HT1080 (cell line): Measurements from ENCODE around the gene TSSK2. TPM values are rescaled to one million over a fixed set of nuclear protein-coding genes. Genes with fewer than 3 reads are reported as not detected.
"Not testable (repeated sequence)": the region's sequence is repeated elsewhere in the genome, so short reads cannot be mapped to it uniquely, and the experiment has no call there.

Experiments used
- DNase-seq: peaks from one replicate; pipeline ENCODE4 v3.0.0-alpha.2; 2015; ENCODE audit warnings: low read depth
- polyA plus RNA-seq, 2 experiments: library from polyadenylated mRNA; depleted of rRNA; stranded (reverse); fragments of >200 nt; gene quantifications; 2 replicates each; pipeline ENCODE4 v1.2.3, GENCODE V29; 2015
- total RNA-seq: library from RNA; depleted of rRNA; stranded (reverse); fragments of >200 nt; shearing (Covaris generic); gene quantifications from 2 replicates; pipeline ENCODE4 v1.2.3, GENCODE V29; 2014; rRNA removed

Gene TSSK2
- not detected in 2 replicates for total RNA-seq
- polyA plus RNA-seq (2015; cell fraction: cytosol; rRNA removed) = not detected in 2 replicates
- polyA plus RNA-seq (2015; cell fraction: nucleus; rRNA removed) = not detected in 2 replicates

DNA sequence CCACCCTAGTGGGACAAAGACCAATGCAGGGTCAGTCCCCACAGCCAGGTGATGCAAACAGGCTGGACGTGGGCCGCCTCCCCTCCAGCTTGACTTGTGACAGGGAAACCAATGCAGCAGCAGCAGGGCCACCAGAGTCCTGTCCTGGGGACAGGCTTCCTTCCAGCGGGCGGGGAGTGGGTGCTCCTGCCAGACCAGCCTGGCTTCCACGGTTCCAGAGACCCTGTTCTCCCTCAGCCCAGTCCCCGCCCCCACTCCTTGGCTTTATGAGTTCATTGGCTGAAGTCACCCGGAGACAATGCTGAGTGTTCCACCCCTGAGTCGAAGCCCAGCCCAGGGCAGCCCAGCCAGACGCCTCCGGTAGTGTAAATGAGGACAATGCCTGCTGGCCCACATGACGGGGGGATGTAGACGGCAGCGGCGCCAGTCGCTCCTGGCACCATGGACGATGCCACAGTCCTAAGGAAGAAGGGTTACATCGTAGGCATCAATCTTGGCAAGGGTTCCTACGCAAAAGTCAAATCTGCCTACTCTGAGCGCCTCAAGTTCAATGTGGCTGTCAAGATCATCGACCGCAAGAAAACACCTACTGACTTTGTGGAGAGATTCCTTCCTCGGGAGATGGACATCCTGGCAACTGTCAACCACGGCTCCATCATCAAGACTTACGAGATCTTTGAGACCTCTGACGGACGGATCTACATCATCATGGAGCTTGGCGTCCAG, at the start of gene TSSK2:
TSS of gene TSSK2 (plus strand) at position 350 of the 726 bp plus-strand sequence. CDS start at position 442, 92 bp downstream.
- DNase-seq = no peak

DNA sequence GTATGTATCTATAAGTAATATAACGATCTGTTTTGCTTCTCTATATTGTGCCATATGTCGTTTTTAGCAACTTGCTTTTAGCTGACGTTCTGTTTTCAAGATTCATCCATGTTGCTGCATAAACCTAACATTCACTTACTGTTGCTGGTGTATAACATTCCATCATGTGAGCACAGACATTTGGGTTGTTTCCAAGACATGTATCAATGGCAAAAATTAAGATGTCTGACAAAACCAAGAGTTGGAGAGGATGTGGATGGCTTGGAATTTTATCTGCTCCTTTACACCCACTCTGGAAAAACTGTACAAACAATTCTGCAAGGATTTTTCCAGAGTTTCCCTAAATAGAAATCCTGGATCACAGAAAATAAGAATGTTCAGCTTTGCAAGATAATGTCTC, 49.8 kb upstream of the TSSK2 start:
- no peak for DNase-seq

DNA sequence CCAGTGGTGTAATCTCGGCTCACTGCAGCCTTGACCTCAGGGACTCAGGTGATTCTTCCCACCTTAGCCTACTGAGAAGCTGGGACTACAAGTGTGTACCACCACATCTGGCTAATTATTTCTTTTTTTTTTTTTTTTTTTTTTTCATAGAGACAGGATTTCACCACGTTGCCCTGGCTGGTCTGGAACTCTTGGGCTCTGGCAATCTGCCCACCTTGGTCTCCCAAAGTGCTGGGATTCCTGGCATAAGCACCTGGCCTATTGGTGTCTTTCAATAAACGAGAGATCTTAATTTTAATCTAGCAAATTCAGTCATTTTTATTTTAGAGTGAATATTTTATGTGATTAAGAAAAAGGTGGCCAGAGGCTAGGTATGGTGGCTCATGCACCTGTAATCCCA, 49.0 kb upstream of the TSSK2 start:
- DNase-seq = no peak

DNA sequence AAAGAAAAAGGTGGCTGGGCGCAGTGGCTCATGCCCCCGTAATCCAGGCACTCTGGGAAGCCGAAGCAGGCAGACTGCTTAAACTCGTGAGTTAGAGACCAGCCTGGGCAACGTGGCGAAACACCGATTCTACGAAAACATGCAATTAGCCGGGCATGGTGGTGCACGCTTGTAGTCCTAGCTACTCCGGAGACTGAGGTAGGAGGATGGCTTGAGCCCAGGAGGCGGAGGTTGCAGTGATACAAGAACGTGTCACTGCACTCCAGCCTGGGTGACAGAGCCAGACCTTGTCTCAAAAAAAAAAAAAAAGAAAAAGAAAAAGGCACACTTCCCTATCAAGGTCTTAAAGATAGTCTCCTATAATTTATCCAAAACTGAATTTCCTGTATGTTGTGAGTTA, 48.3 kb upstream of the TSSK2 start:
- DNase-seq = no peak

DNA sequence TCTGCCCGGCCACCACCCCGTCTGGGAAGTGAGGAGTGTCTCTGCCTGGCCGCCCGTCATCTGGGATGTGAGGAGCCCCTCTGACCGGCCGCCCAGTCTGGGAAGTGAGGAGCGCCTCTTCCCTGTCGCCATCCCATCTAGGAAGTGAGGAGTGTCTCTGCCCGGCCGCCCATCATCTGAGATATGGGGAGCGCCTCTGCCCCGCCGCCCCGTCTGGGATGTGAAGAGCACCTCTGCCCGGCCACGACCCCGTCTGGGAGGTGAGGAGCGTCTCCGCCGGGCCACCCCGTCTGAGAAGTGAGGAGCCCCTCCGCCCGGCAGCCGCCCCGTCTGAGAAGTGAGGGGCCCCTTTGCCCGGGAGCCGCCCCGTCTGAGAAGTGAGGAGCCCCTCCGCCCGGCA, 47.0 kb upstream of the TSSK2 start:
- not testable (repeated sequence) for DNase-seq

DNA sequence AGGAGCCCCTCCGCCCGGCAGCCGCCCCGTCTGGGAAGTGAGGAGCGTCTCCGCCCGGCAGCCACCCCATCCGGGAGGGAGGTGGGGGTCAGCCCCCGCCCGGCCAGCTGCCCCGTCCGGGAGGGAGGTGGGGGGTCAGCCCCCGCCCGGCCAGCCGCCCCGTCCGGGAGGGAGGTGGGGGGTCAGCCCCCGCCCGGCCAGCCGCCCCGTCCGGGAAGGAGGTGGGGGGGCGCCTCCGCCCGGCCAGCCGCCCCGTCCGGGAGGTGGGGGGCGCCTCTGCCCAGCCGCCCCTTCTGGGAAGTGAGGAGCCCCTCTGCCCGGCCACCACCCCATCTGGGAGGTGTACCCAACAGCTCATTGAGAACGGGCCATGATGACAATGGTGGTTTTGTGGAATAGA, 46.5 kb upstream of the TSSK2 start:
- DNase-seq = not testable (repeated sequence)

DNA sequence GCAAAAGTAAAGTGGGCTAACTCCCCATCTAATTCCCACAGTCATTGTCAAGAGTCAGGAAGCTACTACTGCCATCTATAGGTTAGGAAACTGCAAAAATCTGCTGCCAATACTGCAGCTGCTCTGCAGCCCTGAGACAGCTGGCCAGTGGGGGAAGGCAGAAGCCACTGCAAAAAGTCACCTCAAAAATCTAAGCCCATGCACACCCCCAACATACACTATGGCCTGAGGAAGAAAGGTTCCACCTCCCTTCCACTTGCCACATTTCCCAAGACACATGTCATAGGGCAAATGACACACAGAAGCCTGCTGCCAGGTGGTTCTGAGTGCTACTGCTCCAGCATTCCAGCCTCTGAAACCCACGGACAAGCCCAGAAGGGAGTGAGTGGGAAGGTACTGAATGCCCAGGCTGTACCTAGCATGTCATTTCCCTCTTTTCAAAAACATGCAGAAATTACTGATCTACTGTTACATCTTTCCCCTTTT, 45.8 kb upstream of the TSSK2 start:
- DNase-seq = peak; percentile 55

DNA sequence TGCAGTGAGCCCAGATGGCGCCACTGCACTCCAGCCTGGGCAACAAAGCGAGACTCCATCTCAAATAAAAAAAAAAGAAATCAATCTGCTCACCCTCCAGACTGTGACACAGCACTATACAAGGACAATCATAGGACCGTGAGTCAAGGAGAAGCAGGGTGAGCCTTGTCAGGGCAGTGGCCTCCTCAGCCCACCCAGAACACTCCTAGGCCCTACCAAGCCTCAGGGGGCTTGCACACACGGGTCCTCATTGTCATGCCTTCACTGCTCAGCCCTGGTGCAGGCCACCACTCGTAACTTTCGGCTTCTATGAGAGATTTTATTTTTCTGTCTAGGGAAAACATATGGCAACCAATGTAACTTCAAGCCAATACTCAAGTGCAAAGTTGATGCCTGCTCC, 44.7 kb upstream of the TSSK2 start:
- DNase-seq = peak; percentile 35

DNA sequence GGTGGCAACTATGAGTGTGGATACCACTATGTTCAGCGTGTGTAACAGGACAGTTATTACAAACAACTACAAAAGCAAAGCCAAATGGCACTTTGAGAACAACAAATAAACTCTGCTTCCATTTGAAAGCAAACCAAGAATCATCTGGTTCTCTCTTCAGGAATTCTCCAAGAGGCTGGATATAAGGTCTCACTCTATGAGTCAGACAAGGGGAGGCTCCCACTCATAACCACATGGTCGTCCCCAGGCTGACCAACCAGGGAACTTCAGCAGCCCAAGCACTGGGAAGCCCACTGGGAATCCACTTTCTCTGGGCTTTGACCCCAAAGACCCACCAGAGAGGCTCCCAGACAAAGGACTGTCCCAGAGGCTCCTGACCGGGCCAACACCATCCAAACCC, 44.2 kb upstream of the TSSK2 start:
- peak; percentile 48 for DNase-seq

DNA sequence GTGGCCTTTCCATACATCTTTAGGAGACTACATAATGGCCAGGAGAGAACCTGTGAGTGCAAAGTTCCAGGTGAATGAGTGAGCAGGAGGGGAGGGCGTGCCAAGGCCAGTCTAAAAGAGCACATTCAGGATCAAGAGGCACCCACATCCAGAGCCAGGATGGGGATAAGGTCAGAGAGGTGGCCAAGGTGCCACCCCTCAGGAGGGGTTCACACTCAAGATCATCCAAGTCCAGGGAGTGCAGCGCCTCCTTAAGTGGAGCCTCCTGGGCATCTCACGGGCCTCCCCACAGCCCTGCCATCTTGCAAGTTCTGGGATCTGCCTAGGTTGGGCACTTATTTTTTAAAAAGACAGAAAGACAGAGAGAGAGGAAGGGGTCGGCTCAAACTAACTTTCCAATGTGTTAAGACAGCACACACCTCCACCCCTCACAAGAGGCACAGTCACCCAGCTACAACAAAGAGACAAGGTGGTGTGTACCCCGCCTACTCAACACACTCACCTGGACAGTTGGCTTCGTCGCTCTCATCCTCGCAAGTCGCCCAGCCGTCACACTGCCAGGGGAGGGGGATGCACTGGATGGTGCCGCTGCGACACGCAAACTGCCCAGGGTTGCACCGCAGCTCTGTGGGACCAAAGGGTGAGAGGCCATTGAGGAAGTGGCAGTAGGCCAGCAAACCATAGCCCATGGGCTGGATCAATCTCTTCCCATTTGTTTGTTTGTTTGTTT, 42.1 kb upstream of the TSSK2 start:
- no peak for DNase-seq

DNA sequence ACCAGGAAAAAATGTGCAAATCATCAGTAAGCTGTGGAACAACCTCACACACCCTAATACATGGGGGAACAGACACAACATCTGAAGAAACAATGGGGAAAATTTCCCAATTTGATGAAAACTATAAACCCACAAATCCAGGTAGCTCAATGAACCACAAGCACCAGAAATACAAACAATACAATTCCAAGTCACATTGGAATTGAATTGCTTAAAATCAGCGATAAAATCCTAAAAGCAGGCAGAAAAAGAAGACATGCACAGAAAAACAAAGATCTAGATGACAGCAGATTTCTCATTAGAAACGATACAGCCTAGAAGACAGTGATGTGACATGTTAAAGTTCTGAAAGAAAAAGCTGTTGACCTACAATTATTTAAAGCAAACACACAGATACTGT, 40.9 kb upstream of the TSSK2 start:
- DNase-seq = no peak

DNA sequence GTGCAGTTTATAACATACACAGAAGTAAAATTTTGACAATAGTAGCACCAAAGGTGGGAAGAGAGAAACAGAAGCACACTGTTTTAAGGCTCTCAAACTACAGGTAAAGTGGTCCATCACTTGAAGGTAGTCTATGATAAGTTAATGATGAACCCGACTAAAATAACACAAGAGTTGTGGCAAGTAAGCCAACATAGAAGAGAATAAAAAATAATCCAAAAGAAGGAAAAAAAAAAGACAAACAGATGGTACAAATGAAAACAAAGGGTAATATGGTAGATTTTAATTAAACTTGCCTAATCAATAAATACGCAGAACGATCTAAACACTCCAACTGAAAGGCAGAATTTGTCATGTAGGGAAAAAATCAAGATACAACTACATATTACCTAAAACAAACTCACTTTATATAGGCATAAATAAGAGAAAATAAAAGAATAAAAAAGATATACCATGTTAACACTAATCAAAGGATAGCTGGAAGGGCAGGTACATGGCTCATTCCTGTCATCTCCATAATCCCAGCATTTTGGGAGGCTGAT, 40.5 kb upstream of the TSSK2 start:
- no peak for DNase-seq

DNA sequence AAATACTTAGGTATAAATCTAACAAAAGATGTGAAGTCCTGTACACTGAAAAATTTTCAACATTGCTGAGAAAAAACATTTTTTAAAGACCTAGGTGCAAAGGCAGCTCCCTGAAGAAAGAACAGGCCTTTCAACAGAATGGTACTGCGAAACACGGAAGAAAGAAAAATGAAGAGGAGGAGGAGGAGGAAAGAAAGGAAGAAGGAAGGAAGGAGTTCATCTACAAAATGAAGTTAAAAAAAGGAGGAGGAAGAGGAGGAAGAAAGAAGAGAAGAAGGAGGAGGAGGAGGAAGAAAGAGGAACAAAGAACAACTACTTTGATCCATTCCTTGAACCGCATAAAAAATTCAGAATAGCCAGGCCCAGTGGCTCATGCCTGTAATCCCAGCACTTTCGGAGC, 38.4 kb upstream of the TSSK2 start:
- DNase-seq = no peak

DNA sequence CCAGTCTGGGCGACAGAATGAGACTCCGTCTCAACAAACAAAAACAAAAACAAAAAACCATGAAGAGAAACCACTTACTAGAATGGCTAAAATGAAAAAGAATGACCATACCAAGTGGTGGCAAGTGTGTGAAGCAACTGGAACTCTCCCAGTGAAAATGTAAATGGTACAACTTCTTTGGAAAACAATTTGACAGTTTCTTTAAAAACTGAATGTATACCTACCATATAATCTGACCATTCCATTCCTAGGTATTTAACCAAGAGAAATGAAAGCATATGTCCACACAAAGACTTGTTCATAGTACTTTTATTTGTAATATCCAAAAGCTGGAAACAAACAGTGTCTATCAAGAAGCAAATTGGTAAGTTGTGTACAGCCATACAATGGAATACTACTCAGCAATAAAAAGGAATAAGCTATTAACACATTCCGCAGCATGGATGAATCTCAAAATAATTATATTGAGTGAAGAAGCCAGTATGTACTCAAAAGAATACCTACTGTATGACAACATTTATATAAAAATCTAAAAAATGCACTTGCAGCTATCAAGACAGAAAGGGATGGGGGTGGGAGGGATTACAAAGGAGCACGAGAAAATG, 36.6 kb upstream of the TSSK2 start:
- DNase-seq = no peak

DNA sequence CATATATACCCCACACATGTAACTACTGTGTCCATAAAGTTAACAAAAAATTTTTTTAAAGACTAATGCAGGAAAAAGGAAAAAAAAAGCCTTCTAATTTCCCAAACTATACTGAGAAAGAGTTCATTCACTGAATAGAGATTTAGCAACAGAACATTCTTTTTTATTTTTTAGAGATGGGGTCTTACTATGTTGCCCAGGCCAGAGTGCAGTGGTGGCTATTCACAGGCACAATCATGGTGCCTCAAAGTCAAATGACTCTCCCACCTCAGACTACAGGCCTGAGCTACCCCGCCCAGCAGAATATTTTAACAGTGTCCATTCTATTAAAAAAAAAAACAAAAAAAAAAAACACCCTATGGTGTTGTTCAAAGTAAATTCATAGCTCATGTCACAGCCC, 34.6 kb upstream of the TSSK2 start:
- DNase-seq = no peak

DNA sequence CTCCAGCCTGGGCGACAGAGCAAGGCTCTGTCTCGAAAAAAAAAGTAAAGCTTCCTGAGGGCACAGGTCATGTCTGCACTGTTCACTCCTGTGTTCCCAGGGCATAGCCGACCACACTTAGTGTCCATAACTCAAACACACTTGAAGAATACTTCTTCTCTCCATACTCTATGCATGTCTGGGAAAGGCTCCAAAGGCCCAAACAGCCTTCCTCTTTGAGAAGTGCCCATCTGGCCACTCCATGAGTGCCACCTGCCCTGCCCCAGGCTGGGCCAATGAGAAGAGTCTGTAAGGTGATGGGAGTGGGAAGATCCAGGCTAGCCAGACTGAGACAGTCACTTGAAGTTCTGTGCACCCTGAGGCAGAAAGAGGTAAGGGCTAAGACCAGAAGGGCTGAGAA, 33.6 kb upstream of the TSSK2 start:
- no peak for DNase-seq

DNA sequence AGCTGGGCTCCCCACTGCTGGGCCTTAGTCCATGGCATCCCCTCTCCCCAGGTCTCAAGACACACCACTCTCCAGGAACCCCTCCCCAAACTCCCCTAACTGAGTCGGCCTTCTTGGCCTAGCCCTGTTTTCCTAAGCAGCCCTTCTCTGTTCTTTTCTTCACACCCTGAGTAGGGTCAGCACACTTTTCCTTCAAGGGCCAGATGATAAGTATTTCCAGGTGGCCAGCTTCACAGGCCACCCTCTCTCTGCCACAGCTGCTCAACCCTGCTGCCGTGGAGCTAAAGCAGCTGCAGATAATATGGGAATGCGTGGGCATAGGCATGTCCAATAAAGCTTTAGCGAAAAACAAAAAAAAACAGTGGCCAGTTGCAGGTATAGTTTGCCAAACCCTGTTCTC, 33.0 kb upstream of the TSSK2 start:
- DNase-seq = no peak

DNA sequence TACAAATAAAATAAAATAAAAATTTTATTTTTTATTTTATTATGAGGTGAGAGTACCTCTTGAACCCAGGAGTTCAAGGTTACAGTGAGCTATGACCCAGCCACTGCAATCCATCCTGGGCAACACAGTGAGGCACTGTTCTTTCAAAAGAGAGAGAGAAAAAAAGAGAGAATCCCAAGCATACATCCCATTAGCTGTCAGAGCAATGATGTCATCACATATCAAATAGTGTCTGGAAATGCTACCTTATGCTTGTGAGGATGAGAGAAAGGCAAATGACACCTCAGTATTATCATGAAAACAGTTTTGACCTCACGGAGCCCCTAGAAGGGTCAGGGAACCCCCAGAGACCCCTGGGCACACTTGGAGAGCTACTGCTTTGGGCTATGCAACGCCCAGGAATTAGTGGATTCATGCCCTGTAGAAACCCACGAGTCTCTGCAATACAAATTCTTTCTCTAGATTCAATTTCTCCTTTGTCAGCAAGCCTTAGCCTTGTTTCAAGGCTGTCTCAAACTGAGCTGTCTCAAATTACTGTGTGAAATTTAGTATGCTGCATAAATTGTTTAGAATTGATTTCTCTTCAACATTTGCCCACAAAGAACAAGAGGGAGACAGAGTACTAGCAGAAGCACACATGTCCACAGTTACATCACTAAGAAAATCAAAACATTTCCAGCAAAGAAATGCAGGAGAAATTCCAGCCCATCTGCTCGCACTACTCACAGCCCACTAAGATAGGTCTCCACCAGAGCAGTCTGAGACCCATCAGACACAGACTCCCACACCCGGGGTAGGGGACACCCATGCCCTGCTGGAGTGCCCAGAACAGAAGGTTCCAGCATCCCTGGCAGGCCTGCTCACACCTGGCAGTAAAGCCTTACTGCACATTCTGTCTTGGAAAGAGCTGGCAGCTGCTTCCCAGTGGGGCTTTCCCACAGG, 27.0 kb upstream of the TSSK2 start:
- no peak for DNase-seq

DNA sequence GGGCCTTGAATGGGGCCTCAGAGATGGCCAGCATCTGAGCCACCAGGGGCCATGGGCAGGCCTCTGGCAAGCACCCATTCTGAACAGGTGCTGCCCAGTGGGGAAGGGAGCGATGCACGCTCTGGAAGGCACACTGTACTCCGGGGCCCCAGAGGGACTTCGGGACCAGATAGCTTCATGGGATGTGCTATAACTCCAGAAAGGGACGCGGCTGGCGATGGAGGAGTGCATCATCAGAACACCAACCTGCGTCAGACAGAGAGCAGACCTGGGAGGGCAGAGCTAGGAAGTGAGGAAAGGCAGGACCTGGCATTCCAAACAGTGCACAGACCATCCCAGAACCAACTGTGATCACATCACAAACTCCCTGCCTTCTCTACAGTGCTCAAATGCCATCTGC, 25.7 kb upstream of the TSSK2 start:
- DNase-seq = no peak

DNA sequence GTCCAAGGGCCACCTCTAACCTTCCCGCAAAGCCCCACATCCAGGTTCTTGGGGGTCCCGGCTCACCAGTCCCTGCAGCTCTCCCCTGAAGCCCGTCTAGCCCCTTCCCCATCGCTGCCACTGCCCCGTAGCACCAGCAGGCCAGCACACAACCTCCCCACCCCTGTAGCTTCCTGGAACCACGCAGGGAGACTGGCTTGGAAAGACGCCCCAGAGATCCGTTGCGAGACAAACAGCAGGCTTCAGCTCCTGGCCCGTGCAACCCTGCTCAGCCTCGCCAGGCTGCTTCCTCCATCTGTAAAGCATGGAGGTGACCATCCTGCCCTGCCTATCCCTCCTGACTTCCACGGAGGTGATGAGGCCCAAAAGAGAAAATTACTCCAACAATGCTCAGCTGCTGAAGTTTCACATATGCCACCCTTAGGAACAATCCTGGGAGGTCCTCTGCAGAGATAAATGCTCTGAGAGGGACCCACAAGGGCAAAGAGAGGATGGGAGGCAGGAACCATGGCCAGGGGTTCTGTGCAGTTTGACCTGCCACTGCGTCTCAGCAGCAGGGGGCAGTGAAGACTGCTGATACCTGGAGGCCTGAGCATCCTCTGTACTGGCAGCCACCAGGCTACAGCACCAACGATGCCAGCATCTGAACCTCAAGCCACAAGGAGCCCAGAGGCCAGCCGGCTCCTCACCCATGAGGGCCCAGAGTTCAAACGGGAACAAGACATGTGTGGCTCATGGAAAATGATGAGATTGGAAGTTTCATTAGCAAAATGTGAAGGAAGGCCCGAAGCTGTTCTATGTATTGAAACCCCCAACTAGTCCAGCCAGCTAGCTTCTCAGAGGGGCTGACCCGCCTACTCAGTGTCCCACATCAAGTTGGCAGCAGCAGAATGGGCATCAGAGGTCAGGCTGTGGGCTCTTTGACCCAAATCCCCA, 25.0 kb upstream of the TSSK2 start:
- DNase-seq = no peak
